DOHH2 (cell line): ENCODE data around the gene IRF1.

Experiments used
- EZH2phosphoT487 ChIP-seq: fragments of 200-600 bp; sonication (generic); IDR thresholded peaks from 2 replicates; pipeline ENCODE4 v1.6.1; 2017; ENCODE audit warnings: borderline replicate concordance, mild to moderate bottlenecking, antibody characterized with exemption, low read length, moderate library complexity, mixed read lengths
- TF ChIP-seq, protein P1 (sequence below): fragments of 200-600 bp; sonication (generic); IDR thresholded peaks from one replicate; pipeline ENCODE4 v1.5.1; 2014; ENCODE audit warnings: antibody characterized with exemption, mild to moderate bottlenecking, low read depth, low read length; ENCODE audit not compliant: poor library complexity, severe bottlenecking

DNA sequence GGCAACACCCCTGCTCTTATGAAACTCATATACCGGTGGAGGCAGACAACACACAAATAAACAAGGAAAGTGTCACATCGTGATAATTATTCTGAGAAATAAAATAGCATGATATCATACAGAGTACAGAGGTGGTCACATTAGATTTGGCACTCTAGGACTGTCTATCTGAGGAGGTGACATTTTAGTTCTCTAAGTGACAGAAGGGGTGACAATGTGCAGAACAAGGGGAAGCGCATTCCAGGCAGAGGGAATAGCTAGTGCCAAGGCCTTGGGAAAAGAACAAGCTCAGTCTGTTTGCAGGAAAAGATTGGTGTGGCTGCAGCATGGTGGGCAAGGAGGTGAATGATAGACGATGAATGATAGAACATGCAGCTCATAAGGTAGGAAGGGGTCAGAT, 12.7 kb upstream of the IRF1 start:
- TF ChIP-seq, protein P1, sequence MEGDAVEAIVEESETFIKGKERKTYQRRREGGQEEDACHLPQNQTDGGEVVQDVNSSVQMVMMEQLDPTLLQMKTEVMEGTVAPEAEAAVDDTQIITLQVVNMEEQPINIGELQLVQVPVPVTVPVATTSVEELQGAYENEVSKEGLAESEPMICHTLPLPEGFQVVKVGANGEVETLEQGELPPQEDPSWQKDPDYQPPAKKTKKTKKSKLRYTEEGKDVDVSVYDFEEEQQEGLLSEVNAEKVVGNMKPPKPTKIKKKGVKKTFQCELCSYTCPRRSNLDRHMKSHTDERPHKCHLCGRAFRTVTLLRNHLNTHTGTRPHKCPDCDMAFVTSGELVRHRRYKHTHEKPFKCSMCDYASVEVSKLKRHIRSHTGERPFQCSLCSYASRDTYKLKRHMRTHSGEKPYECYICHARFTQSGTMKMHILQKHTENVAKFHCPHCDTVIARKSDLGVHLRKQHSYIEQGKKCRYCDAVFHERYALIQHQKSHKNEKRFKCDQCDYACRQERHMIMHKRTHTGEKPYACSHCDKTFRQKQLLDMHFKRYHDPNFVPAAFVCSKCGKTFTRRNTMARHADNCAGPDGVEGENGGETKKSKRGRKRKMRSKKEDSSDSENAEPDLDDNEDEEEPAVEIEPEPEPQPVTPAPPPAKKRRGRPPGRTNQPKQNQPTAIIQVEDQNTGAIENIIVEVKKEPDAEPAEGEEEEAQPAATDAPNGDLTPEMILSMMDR: no peak
- TF ChIP-seq EZH2phosphoT487: no peak
